RKO (cell line): ENCODE results near the gene ZNF48.
A peak's percentile ranks its signal among the peaks of the same experiment; 100 is the strongest.
"Not testable (repeated sequence)": the region's sequence is repeated elsewhere in the genome, so short reads cannot be mapped to it uniquely, and the experiment has no call there.

Experiments used
- DNase-seq: peaks from one replicate; pipeline ENCODE4 v3.0.0-alpha.2; 2016; ENCODE audit warnings: low spot score

Gene ZNF48

DNA sequence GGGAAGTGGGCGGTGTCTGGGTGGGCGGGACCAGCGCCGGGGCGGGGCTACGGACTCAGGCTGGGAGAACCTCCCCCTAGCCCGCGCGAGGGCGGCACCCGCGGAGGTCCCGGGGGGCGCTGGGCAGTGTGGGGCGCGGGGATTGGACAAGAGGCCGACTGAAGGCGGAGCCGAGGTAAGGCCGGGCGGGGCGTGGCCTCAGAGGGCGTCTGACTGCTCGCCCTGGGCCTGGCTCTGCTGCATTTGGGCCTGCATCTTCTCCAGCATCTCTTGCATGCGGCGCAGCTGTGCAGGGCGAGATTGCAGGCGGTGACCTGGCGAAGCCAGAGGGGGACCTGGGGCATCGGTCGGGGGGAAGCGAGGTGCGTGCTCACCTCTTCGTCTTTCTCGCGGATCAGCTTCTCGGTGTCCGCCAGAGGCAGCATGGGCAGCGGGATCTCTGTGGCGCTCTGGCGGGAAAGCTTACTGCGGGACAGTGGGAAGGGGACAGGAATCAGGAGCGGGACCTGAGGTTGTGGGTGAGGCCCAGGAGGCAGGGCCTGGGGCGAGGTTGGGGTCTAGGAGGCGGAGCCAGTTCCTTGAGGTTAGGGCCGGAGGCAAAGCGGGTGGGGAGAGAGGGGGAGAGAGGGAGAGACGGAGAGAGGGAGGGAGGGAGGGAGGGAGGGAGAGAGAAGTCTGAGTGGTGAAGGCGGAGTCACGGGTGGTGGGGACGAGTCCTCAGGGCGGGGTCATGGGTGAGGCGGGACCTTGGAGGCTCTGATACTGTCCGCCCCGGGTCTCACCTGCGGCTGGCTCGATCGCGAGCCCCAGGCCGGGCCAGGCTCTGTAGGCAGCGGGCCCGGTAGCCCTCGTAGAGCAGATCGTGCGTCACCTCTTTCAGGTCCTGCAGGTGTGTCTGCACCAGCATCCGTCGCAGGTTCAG lies 16.7 kb upstream of the ZNF48 start:
- peak; percentile 95 for DNase-seq

DNA sequence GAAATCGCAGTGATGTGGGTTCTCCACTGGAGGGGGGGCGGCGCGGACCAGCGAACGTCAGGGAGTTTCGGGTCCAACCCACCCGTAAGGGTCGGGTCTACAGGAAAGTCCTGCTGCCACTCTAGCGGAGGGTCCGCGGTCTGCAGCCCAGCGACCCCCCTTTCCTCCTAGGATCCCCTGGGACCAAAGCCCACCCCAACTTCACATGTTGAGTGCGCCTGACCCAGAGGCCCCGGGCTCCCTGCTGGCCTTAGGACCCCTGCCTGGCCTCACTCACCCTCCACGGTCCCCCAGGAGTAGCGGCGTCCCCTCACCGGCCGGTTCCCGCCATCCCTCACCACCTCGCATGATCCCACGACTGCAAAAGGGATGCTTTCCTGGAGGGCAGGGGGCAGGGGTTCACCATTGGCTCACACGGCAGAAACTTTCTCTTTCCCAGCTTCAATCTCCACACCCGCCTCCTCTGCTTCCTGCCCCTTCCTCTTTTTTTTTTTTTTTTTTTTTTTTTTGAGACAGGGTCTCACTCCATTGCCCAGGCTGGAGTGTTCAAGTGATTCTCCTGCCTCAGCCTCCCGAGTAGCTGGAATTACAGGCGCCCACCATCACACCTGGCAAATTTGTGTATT lies 15.9 kb upstream of the ZNF48 start:
- DNase-seq = no peak

DNA sequence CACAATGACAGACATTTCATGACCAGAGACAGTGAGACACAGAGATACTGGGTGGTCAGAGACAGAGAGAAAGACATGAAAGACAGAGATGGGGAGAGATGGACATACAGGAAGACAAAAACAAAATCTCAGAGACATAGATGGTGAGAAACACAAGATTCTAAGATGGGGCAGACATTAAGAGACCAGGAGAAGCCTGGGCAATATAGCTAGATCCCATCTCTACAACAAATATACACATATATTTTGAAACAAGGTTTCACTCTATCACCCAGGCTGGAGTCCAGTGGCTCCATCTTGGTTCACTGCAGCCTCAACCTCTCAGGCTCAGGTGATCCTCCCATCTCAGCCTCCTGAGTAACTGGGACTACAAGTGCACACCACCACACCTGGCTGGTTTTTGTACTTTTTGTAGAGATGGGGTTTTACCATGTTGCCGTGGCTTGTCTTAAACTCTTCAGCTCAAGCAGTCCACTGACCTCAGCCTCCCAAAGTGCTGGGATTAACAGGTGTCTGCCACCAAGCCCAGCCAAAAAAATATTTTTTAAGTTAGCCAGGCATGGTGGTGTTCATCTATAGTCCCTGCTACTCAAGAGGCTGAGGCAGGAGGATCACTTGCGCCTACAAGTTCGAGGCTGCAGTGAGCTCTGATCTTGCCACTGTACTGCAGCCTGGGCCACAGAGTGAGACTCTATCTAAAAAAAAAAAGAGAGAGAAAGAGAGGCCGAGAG lies 15.0 kb upstream of the ZNF48 start:
- DNase-seq = no peak

DNA sequence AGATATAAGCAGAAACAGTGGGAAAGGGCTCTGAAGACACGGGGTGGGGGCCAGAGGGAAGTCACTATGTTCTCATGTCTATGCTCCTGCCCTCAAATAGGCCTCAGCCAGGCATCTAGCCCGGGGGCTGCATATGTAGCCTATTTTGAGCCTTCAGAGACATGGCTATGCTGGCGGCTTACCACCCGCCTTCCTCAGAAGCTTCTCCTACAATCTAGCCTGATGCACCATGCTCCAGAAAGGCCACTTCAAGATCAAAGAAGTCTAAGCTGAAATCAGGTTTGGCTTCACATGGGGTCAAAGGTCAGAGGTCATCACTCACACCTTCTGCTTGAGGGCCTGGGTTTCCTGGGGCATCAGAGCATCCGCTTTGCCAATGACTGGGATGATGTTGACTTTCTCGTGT lies 14.4 kb upstream of the ZNF48 start:
- DNase-seq = no peak

DNA sequence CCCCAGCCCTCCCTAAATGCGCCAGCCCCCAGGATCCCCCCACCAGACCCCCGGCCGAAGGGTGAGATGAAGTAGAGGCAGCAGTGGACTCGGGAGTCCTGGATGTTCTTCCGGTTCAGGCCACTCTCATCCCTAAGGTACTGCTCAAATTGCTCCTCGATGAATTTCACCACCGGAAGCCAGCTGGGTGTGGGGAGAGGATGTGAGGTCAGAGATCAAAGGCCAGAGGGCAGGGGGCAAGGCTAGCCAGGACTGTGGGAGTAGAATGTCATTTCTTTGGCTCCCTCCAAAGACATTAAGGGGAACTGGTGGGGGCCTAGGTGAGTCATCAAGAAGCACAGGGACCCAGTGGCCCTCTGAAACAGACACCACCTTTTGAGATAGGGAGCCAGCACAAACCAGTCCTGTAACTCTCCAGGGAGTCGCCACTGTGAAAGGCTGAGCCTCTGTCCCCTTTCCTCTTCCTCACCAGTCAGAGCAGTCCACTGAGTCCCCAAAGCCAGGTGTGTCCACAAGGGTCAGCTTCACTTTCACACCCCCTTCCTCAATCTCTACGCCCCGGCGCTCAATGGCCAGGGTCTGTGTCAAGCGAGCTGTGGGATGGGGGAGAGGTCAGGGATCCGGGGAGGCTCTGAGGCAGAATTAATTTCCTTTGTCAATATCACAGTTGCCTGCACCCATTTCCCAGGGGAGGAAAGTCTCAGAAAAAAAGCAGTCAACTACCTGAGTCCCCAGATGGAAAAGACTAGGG lies 13.8 kb upstream of the ZNF48 start:
- no peak for DNase-seq

DNA sequence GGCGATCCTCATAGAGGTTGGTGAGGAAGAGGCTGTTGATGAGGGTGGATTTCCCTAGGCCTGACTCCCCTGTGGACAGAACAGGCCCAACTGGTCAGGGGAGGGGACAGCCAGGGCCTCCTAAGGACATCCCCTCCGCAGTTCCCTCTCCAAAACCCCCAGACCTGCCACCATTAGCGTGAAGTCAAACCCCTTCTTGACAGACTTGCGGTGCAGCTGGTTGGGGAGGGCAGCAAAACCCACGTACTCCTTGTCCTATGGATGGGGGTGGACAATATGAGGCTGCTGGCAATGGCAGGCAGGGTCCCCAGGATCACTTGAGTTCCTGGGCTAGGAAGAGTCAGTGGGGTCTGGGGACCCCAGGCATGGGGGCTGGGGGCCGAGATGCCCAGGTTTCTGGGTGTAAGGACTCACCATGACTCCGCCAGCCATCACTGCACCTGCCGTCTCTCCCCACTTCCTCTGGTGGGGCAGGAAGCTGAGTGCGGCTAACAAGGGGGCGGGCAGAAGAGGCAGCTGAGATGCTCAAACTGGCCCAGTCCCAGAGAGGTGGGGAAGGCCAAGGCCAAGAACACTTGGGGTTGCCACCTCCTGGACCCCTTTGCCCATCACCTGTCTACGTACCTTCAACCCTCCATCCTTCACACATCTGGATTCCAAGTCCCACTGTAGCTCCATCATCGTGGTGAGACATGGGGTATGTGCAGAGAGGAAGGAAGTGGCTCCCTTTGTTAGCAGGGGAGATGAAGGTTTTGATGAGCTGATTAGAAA lies 12.9 kb upstream of the ZNF48 start, which contains the start of gene SEPTIN1:
SEPTIN1 (minus strand) TSS at position 451 of the 771 bp plus-strand sequence; CDS start at position 432, 19 bp downstream.
- DNase-seq = no peak

DNA sequence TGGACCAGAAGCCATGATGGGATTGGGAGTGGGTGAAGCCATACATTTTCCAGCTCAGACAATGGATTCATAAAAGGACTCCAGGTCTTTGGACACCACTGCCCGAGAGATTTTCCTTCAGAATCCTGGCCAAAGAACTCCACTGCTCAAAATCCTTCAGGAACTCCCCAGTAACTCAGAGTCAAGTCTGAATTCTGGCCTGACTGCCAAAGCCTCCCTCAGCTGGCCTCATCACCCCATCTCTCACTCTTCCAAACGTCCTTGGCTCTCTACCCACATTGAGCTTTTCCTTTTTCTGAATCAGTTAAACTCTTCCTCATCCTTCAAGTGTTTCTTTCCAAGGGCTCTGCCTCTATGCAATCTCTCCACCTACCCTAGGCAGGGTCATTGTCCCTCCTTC lies 11.7 kb upstream of the ZNF48 start:
- DNase-seq = no peak

DNA sequence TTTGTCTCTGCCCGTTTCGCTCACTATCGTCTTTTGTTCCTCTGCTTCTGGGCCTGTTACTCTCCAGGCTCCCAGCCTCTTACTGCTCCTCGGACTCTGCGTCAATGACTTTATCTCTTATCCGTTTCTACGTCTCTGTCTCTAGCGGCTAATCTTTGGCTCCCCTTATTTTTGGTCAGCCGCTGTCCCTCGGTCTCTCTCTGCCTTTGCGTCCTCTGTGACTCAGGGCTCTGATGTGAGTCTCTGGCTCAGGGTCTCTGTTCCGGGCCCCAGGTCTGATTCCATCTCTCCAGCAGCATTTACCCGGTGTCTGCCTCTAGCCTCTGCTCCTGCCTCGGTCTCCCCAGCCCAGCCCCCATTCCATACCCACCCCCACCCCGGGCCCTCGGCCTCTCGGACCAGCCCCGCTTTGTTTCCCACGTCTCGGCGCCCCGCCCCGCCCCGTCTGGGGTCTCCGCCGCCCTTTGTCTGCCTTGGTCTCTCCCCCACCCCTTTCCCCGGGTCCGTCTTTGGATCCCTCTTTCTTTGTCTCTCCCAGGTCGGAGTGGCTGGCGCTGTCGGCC lies 547 bp upstream of the ZNF48 start:
- DNase-seq = peak; percentile 65

DNA sequence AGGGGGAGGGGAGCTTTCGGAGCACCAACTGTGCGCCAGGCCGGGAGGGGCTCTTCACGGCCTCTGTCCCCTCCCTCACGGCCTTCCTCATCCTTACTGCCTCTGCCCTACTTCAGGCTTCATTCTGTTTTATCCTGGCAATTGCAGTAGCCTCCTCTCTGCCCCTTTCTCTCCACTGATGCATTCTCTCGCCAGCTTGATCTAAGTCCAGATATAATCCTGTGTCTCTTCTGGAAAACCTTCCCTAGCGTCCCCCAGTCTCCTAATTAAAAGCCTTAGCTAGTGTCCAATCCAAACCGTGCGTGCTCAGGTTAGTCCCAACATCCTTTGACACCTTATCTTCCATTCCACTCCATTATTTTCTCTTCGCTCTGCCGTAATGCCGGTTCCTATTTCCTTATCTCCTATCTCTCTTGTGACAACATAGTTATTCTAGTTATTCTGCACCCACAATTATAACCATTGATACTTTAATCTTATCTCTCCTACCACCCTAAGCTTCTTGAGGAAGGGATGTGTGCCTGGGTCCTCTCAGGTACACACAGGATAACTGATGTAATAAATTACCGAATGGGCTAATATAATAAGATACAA lies 869 bp downstream of the ZNF48 start:
- DNase-seq = peak; percentile 59

DNA sequence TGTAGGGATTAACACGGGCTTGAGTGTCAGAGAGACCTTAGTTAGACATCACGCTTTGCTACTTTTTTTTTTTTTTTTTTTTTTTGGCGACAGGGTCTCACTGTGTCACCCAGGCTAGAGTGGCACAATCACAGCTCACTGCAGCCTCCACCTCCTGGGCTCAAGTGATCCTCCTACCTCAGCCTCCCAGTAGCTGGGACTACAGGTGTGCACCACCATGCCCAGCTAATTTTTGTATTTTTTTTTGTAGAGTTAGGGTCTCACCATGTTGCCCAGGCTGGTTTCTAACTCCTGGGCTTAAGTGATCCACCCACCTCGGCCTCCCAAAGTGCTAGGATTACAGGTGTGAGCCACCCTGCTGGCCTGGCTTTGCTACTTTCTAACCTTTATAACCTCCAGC lies 1.4 kb downstream of the ZNF48 start:
- not testable (repeated sequence) for DNase-seq

DNA sequence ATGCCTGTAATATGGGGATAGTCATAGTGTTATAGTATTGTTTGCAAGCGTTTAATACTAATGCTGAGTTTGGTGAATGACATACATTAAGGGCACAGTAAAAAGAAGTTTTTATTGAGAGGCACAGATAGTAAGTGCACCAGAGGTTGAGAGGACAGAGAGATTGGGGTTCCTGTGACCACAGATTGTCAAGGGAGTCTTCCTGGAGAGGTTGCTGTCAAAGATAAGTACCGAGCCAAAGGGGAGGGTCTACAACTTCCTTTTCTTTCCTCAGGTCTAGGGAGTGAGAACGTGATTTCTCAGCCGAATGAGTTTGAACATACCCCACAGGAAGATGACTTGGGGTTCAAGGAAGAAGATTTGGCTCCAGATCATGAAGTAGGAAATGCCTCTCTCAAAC lies 1.8 kb downstream of the ZNF48 start:
- no peak for DNase-seq

DNA sequence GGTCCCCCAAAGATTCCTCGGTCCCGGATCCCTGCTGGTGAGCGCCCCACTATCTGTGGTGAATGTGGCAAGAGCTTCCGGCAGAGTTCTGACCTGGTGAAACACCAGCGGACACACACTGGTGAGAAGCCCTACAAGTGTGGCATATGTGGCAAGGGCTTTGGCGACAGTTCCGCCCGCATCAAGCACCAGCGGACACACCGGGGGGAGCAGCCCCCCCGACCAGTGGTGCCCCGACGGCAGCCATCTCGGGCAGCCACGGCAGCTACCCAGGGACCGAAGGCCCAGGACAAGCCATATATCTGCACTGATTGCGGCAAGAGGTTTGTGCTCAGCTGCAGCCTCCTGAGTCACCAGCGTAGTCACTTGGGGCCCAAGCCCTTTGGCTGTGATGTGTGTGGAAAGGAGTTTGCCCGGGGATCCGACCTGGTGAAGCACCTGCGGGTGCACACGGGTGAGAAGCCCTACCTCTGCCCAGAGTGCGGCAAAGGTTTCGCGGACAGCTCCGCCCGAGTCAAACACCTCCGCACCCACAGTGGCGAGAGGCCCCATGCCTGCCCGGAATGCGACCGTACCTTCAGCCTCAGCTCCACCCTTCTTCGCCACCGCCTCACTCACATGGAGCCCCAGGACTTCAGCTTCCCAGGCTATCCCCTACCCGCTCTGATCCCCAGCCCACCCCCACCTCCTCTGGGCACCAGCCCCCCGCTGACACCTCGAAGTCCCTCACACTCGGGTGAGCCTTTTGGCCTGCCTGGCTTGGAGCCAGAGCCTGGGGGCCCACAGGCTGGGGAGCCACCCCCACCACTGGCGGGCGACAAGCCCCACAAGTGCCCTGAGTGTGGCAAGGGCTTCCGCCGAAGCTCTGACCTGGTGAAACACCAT lies 2.8 kb downstream of the ZNF48 start:
- DNase-seq = no peak

DNA sequence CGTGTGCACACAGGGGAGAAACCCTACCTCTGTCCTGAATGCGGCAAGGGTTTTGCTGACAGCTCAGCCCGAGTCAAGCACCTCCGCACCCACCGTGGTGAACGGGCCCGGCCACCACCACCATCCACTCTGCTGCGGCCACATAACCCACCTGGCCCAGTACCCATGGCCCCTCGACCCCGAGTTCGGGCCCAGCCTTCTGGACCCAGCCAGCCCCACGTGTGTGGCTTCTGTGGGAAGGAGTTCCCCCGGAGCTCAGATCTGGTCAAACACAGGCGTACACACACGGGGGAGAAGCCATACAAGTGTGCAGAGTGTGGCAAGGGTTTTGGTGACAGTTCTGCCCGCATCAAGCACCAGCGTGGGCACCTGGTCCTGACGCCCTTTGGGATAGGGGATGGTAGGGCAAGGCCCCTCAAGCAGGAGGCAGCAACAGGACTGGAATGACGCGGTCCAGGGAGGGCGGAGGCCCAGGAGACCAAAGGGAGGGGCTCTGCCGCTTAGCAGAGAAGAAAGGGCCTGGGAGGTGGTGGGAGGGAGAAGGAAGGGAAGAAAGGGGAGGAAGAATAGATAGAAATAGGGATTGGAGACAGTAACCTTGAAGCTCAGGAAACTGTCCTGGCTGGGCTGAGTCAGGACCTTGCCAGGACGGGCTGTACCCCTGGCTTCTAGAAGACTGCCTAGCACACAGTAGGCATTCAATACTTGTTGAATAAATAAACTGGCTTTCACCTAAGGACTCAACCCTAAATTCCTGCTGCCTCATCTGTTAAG lies 3.6 kb downstream of the ZNF48 start:
- no peak for DNase-seq

DNA sequence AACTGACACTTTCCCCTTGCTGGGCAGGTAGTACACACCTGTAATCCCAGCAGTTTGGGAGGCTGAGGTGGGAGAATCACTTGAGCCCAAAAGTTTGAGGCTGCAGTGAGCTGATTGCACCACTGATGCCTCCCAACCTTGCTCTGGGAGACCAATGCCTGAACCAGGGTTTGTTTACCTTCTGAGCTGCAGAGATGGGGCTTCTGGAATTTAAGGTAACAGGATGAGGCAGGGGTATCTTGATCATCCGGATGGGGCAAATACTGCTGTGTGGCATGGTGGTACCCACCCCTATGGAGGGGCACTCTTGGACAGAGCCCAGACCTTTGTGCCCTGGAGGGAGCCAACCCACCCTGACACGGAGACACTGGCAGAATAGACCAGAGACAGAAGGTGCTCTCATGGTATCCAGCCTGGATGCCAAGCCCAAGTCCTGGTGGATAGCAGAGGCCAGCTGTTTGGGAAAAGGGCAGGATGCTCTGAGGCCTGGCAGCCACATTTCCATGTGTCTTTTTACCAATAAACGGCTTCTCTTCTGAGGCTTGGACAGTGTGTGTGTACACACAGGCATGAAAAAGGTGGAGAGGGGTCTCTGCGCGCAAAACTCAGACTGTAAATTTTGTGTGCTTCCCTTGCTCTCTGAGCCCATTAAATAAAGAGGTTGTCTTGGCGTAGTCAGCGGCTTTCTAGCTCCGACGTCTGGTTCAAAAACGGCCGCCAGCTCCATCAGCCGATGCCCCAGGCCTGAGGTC lies 4.4 kb downstream of the ZNF48 start:
- peak; percentile 40 for DNase-seq

DNA sequence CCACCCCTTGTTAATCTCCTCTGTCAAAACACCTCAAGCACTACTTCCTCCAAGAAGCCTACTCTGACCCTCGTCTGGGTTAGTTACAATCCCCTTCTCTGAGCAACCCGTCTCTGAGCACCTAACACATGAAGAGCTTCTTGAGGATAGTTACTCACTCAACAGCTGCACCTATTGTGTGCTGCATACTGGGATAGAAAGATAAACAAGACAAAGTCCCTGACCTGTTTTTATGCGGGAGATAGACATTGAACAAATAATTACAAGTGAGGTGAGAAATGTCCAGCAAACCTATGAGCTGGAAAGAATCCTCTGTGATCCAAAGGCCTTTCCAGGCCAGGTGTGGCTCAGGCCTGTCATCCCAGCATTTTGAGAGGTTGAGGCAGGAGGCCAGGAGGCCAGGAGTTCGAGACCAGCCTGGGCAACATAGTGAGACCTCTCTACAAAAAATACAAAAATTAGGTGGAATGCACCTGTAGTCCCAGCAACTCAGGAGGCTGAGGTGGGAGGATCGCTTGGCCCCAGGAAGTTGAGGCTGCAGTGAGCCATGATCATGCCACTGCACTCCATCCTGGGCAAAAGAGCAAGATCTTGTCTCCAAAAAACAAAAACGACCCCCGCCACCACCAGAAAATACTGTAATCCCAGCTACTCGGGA lies 6.7 kb downstream of the ZNF48 start:
- DNase-seq = no peak

DNA sequence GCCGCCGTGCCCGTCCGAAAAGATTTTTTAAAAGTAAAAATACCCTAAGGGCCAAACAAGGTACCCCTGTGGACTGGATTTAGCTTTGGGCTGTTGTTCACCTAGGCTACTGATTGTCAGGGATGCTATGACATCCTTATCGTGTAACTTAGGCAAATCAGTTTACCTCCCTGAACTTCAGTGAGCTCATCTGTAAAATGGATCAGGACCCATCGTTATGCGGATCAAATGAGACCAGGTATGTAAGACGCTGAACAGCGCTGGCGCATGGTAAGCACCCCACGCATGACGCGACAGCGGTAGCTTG lies 11.5 kb downstream of the ZNF48 start:
- DNase-seq = peak; percentile 25

DNA sequence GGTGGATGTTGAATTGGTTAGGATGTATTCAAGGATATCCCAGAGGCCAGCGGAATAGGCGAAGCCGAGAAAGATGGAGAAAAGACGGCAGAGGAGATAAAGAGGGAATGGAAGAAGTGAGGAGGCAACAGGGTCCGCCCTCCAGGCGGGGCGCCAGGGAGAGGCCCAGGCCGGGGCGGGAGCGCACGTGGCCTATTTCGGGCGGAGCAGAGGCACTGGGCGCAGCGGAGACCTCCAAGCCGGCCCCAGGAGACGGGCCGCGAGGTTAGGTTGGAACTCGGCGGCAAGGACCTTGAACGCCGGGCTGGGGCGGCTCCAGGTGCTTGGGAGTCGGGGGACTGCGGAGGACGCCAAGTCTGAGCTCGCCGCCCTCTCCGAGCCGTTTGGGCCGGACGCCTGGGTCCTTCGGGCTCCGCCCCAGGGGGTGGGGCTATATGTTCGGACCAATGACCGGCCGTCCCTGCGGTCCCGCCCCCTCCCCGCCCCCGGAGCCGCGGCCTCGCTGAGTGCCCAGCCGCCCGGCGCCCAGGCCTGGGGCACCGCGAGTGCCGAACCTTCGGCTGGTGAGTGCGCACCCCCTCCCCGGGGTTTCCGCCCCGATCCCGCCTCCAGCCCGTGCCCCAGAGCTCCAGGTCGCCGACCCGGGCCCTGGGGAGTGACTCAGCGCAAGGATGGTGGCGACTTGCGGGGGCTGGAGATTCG lies 12.0 kb downstream of the ZNF48 start, which contains the start of gene ZNF771:
ZNF771 (plus strand) TSS at position 505 of the 702 bp plus-strand sequence. CDS start 448 bp downstream, outside the sequence.
- peak; percentile 87 for DNase-seq
